PC-3 (cell line): Measurements from ENCODE around the gene FOXP4. TPM values are rescaled to one million over a fixed set of nuclear protein-coding genes. Genes with fewer than 3 reads are reported as not detected.

Experiments used
- ATAC-seq: fragments of 200-7000 bp; cut with Tn5 transposase; 2 replicates; pipeline ENCODE4 v1.9.1; 2020; ENCODE audit warnings: mild to moderate bottlenecking, moderate library complexity
- BruUV-seq: library from RNA; stranded (reverse); fragments of 400-500 nt; replicated peaks from 2 replicates; lab custom pipeline; 2021; lab: Mats Ljungman, UMichigan
- CTCF ChIA-PET: fragments of 300-600 bp; sonication (Branson Sonifier 250); formaldehyde crosslinking; loops from one replicate; lab custom pipeline; 2022; ENCODE audit warnings: antibody characterized with exemption; lab: Charles Lee
- POLR2A ChIA-PET: fragments of 300-600 bp; sonication (Branson Sonifier 250); formaldehyde crosslinking; loops from one replicate; lab custom pipeline; 2022; ENCODE audit warnings: antibody characterized with exemption; ENCODE audit not compliant: unreplicated experiment; lab: Charles Lee
- DNase-seq: peaks from one replicate; pipeline ENCODE4 v3.0.0-alpha.2; 2015
- H2AFZ ChIP-seq: fragments of 300-600 bp; sonication (generic); 2 replicates; pipeline ENCODE4 v1.6.0; 2016; ENCODE audit warnings: antibody characterized with exemption, low read length
- H3F3A ChIP-seq: fragments of 300-600 bp; sonication (generic); one replicate; pipeline ENCODE4 v1.6.0; 2017; ENCODE audit warnings: antibody characterized with exemption, low read length, control low read depth, mild to moderate bottlenecking; ENCODE audit not compliant: unreplicated experiment
- H3K27ac ChIP-seq: fragments of 300-600 bp; sonication (generic); 2 replicates; pipeline ENCODE4 v1.5.1; 2016; ENCODE audit warnings: mild to moderate bottlenecking, low read length
- H3K27me3 ChIP-seq: fragments of 300-600 bp; sonication (generic); 2 replicates; pipeline ENCODE4 v1.6.1; 2016; ENCODE audit warnings: low read length, mixed read lengths
- H3K36me3 ChIP-seq: fragments of 300-600 bp; sonication (generic); 2 replicates; pipeline ENCODE4 v1.6.1; 2016; ENCODE audit warnings: low read depth, mixed run types, low read length, mixed read lengths
- H3K4me1 ChIP-seq: fragments of 300-600 bp; sonication (generic); 2 replicates; pipeline ENCODE4 v1.5.1; 2016; ENCODE audit warnings: low read length; ENCODE audit not compliant: insufficient read depth
- H3K4me2 ChIP-seq: fragments of 300-600 bp; sonication (generic); 2 replicates; pipeline ENCODE4 v1.6.0; 2016; ENCODE audit warnings: low read length
- H3K4me3 ChIP-seq: fragments of 300-600 bp; sonication (generic); 2 replicates; pipeline ENCODE4 v1.5.1; 2016; ENCODE audit warnings: mild to moderate bottlenecking, low read length, mixed read lengths
- H3K79me2 ChIP-seq: fragments of 300-600 bp; sonication (generic); 2 replicates; pipeline ENCODE4 v1.6.1; 2017; ENCODE audit warnings: low read length, mixed read lengths
- H3K9ac ChIP-seq: fragments of 300-600 bp; sonication (generic); 2 replicates; pipeline ENCODE4 v1.6.0; 2016; ENCODE audit warnings: mild to moderate bottlenecking, low read length
- H3K9me2 ChIP-seq: fragments of 300-600 bp; sonication (generic); replicated peaks from 2 replicates; pipeline ENCODE4 v1.6.1; 2016; ENCODE audit warnings: mixed run types, low read length, mixed read lengths
- H3K9me3 ChIP-seq: fragments of 300-600 bp; sonication (generic); 2 replicates; pipeline ENCODE4 v1.6.1; 2016; ENCODE audit warnings: low read length, mixed read lengths
- H4K20me1 ChIP-seq: fragments of 300-600 bp; sonication (generic); 2 replicates; pipeline ENCODE4 v1.6.1; 2016; ENCODE audit warnings: low read length, mixed read lengths
- EZH2 ChIP-seq: fragments of 300-600 bp; sonication (generic); IDR thresholded peaks from one replicate; pipeline ENCODE4 v1.6.1; 2017; ENCODE audit warnings: antibody characterized with exemption, mild to moderate bottlenecking, low read length; ENCODE audit not compliant: unreplicated experiment
- EZH2phosphoT487 ChIP-seq: fragments of 300-600 bp; sonication (generic); IDR thresholded peaks from 2 replicates; pipeline ENCODE4 v1.6.1; 2018; ENCODE audit warnings: mild to moderate bottlenecking, antibody characterized with exemption, low read length, borderline replicate concordance
- intact Hi-C: fragments of 100-400 bp; cut with micrococcal nuclease; formaldehyde crosslinking; loops from 2 replicates; pipeline ENCODE4 v1.9.0; 2023
- total RNA-seq: library from RNA; depleted of rRNA; stranded (reverse); fragments of >200 nt; gene quantifications from 2 replicates; pipeline ENCODE4 v1.2.3, GENCODE V29; 2014
- TF ChIP-seq, protein P1 (sequence below): fragments of 300-600 bp; sonication (generic); conservative IDR thresholded peaks from 2 replicates; pipeline ENCODE4 v1.5.1; 2017; ENCODE audit warnings: antibody characterized with exemption, low read depth, mild to moderate bottlenecking, low read length

FOXP4 gene
- total RNA-seq, 1 experiment from 2014 or later = 6.7 TPM

- TSS peak; percentile 29 for BruUV-seq
- Histone ChIP-seq H3K4me2 (peak overlapping the region; percentile 99), H3F3A (no peaks in the 10 kb centered on the region), H3K4me3 (peak overlapping the region; percentile 100), H3K27me3 (no peaks in the 10 kb centered on the region), H4K20me1 (peaks cover 13% of the 10 kb centered on the region; the same call in 1 of the 2 replicates), H3K79me2 (peaks cover 53% of the 10 kb centered on the region), H3K9ac (peak overlapping the region; percentile 62), H2AFZ (peak overlapping the region; percentile 83), H3K27ac (no peak overlapping the region), H3K9me3 (no peaks in the 10 kb centered on the region), H3K4me1 (peaks cover 15% of the 10 kb centered on the region; the same call in 1 of the 2 replicates), H3K9me2 (no peaks in the 10 kb centered on the region), H3K36me3 (no peaks in the 10 kb centered on the region)
- TF ChIP-seq, protein P1, sequence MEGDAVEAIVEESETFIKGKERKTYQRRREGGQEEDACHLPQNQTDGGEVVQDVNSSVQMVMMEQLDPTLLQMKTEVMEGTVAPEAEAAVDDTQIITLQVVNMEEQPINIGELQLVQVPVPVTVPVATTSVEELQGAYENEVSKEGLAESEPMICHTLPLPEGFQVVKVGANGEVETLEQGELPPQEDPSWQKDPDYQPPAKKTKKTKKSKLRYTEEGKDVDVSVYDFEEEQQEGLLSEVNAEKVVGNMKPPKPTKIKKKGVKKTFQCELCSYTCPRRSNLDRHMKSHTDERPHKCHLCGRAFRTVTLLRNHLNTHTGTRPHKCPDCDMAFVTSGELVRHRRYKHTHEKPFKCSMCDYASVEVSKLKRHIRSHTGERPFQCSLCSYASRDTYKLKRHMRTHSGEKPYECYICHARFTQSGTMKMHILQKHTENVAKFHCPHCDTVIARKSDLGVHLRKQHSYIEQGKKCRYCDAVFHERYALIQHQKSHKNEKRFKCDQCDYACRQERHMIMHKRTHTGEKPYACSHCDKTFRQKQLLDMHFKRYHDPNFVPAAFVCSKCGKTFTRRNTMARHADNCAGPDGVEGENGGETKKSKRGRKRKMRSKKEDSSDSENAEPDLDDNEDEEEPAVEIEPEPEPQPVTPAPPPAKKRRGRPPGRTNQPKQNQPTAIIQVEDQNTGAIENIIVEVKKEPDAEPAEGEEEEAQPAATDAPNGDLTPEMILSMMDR = no peak
- TF ChIP-seq EZH2 (no peak), EZH2phosphoT487 (no peak)
- POLR2A ChIA-PET = no interaction called here
- CTCF ChIA-PET = no interaction called here
- intact Hi-C loops = no loop called here
- ATAC-seq (peak; percentile 41), DNase-seq (peak; percentile 33)
Measured at GRCh38 chr6:41546866-41547798, 951 bp downstream of the FOXP4 start.

DNA sequence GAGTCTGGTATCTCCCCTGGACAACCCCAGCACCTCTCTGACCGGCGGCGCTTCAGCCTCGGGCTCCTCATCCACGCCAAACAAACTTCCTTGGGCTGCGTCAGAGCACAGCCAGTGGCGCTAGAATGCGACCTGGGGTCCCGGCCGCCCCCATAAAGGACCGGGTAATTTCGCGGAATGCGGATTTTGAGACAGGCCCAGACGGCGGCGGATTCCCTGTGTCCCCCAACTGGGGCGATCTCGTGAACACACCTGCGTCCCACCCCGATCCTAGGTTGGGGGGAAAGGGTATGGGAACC lies 1.6 kb downstream of the FOXP4 start:
- no TSS peak for BruUV-seq
- POLR2A ChIA-PET = no interaction called here
- intact Hi-C loops = no loop called here
- H3K36me3 ChIP-seq = no peaks in the 10 kb centered on the region
- ATAC-seq (0 out of 2 replicates have a peak, but pooled peaks have one; percentile 3), DNase-seq (peak; percentile 12)
- TF ChIP-seq EZH2phosphoT487 (no peak), EZH2 (no peak)
- TF ChIP-seq, protein P1 = no peak
- H3K27me3 ChIP-seq = no peaks in the 10 kb centered on the region
- H4K20me1 ChIP-seq = peaks cover 13% of the 10 kb centered on the region; the same call in 1 of the 2 replicates
- no peak overlapping the region for H3K27ac ChIP-seq
- H3K4me1 ChIP-seq = peaks cover 15% of the 10 kb centered on the region; the same call in 1 of the 2 replicates
- peak overlapping the region; percentile 62 for H3K9ac ChIP-seq
- H3K9me2 ChIP-seq = no peaks in the 10 kb centered on the region
- CTCF ChIA-PET = no interaction called here
- peaks cover 53% of the 10 kb centered on the region for H3K79me2 ChIP-seq
- peak overlapping the region; percentile 99 for H3K4me2 ChIP-seq
- peak overlapping the region; percentile 83 for H2AFZ ChIP-seq
- peak overlapping the region; percentile 100 for H3K4me3 ChIP-seq
- H3K9me3 ChIP-seq = no peaks in the 10 kb centered on the region
- no peaks in the 10 kb centered on the region for H3F3A ChIP-seq
